Activated CD4-positive, alpha-beta T cell treated with anti-CD3 and anti-CD28 coated beads, Interleukin-2, Interleukin-6, amounts not matched to agents 100 ng/mL and 50 ng/mL, durations not matched to agents 16 hours and 8 hours (primary cell): ENCODE data around the gene ADAMTS19.
"Not testable (repeated sequence)": the region's sequence is repeated elsewhere in the genome, so short reads cannot be mapped to it uniquely, and the experiment has no call there.

Source experiments
- DNase-seq: peaks from one replicate; pipeline ENCODE4 v3.0.0-alpha.2; 2020

The ADAMTS19 gene, protein sequence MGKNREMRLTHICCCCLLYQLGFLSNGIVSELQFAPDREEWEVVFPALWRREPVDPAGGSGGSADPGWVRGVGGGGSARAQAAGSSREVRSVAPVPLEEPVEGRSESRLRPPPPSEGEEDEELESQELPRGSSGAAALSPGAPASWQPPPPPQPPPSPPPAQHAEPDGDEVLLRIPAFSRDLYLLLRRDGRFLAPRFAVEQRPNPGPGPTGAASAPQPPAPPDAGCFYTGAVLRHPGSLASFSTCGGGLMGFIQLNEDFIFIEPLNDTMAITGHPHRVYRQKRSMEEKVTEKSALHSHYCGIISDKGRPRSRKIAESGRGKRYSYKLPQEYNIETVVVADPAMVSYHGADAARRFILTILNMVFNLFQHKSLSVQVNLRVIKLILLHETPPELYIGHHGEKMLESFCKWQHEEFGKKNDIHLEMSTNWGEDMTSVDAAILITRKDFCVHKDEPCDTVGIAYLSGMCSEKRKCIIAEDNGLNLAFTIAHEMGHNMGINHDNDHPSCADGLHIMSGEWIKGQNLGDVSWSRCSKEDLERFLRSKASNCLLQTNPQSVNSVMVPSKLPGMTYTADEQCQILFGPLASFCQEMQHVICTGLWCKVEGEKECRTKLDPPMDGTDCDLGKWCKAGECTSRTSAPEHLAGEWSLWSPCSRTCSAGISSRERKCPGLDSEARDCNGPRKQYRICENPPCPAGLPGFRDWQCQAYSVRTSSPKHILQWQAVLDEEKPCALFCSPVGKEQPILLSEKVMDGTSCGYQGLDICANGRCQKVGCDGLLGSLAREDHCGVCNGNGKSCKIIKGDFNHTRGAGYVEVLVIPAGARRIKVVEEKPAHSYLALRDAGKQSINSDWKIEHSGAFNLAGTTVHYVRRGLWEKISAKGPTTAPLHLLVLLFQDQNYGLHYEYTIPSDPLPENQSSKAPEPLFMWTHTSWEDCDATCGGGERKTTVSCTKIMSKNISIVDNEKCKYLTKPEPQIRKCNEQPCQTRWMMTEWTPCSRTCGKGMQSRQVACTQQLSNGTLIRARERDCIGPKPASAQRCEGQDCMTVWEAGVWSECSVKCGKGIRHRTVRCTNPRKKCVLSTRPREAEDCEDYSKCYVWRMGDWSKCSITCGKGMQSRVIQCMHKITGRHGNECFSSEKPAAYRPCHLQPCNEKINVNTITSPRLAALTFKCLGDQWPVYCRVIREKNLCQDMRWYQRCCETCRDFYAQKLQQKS

DNA sequence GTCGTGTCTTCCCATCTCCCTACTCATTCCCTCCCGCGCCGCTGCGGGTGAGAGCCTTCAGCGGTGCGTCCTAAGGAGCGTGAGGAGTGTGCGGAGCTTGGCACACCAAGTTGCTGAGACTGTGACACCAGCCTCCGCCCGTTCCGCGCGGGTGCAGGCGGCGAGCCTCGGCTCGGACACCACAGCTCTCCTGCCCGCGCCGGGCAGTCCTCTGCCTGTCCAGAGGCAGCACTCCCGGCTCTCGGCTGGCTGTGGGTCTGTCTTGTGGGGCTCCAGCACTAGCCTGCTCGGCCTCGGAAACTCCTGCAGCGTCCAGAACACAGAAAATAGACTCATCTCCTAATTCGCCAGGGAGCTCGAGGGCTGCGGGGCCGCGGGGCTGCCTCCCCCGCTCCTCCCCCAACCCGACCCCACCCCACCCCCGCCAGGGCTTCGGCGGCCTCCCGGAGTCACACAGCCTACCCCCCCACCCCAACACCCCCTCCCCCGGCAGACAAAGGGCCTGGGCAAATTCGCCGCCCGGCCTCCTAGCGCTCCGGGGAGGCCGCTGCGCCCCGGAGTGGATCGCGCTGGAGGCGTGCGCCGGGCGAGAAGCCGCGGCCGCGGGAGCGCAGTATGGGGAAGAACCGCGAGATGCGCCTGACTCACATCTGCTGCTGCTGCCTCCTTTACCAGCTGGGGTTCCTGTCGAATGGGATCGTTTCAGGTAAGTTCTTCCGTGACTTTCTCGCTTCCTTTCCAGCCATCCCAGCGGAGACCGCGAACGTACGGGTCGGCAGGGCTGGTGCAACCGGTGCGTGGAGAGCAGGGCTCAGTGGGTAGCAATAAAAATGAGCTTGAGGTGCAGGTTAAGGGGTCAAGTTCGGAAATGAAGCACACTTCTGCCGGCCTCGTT is at the start of gene ADAMTS19:
Gene ADAMTS19 (plus strand): TSS at position 522 of the 895 bp plus-strand sequence. CDS start 94 bp downstream, at position 616.
- peak; percentile 24 for DNase-seq

DNA sequence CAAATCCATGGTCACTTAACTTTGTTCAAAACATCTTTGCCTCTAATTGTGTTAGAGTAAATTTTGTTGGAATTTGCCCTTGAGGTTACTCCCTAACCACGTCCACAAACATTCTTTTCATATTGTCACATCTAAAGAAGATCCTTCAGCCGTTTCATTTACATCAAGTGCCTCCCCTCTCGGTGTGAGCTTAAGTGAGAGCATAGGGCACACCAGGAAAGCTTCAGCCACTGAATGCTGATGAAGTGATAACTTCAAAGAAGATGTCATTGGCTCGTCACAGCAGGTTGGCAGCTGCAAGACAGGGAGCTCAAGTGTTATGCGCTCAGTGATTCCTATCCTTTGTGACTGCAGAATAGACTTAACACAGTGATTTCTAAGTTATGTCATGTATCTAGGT is 49.6 kb upstream of the ADAMTS19 start:
- no peak for DNase-seq

DNA sequence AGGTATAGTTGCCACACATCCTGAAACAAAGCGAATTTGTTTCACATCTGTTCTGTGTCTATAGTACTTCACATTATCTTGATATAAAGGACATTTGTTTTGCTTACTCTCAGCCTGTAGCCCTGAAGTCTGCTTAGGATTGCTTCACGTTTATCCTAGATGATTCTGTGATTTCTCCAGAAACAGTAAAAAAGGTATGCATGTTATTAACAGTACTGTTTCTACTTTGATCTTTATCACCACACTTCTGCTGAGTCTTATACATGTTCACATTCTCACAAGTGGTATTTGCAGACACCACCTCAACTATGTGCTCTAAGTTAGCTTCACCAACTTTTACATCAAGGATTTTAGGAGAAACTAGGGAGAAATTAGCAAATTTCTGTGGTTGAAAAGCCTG is 47.4 kb upstream of the ADAMTS19 start:
- no peak for DNase-seq

DNA sequence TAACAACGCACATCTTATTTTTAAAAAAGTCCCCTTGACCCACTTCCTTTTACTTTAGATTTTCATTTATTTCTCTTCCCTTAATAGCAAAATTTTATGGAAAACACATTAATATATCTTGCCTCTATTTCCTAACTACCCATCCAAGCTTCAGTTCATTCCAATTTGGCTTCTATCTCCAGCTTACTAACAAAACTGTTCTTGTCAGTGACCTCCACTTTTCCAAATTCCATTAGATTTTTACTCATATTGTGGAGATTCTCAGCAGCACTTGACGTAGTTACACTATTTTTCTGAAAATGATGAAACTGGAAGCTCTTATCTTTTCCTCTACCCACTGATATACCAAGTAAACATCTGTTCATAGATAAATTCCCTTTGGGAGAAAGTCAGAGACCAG is 46.5 kb upstream of the ADAMTS19 start:
- DNase-seq = no peak

DNA sequence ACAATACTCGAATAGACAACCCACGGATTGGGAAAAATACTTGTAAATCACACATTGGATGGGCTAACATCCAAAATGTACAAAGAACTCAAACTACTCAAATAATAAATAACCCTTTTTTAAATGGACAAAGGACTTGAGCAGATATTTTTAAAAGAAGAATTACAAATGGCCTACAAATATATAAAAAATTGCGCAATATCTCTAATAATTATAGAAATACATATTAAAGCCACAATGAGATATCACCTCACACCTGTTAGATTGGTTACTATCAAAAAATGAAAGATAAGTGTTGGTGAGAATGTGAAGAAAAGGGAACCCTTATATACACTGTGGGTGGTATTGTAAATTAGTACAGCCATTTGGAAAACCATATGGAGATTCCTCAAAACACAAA is 40.8 kb upstream of the ADAMTS19 start:
- DNase-seq = no peak

DNA sequence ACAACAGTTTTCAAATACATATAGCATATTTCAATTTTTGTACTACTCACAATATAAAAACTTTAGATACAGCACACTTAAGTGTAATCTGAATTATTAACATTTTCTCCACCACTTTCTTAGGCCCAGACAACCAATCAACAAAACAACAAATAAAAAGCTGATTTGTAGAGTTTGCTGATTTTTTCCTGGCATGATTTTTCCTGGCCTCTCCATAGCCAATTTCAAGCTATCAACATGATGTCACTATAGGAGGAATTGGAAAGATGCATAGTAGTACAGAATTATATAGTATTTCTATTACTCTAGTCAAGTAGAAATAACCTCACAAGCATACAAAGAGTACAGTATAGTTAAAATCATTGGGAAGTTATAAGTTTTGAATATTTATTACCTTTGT is 35.1 kb upstream of the ADAMTS19 start:
- DNase-seq = no peak

DNA sequence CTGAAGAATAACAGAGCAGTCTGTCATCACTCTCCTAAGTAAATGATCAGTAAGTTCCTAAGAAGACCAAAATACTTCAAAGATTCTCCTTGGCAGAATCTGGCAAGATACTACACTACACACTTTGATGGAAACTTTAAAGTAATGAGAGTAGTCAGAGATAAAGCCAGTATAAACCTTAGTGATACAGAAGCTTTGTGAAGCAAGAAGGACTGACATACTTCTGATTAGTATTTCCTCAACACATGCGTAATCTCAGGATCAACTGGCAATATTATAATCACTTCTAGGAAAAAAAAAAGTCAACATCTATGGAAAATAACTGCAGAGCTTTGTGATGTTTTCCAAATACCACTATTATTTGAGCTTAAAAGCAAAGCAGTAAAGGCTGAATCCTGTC is 34.0 kb upstream of the ADAMTS19 start:
- DNase-seq = no peak

DNA sequence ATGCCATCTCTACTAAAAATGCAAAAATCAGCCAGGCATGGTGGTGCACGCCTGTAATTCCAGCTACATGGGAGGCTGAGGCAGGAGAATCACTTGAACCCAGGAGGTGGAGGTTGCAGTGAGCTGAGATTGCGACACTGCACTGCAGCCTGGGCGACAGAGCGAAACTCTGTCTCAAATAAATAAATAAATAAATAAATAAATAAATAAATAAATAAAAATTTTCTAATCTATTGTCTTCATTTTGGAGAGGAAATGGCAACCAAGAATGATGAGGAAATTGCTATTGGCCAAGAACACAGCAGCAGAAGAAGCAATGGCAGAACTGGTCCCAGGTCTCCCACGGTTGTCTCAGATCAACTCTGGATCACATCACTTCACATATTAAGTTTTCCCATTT is 31.5 kb upstream of the ADAMTS19 start:
- DNase-seq = not testable (repeated sequence)

DNA sequence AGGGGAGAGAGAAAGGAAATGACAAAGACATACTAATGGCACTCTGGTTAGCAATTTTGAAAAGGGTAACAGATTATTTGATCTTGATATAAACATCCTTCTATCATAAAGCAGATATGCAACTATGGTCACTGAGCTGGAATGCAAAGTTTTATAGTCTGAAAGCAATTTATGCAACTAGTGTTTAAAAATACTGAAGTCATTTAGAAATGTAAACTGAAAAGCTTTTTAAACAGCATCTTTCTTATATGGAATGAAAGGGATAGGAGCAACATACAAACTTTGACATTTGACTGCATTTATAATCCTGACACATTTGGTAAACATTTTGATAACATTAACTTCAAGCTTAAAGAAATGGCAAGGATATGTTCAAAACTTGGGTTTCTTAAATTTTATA is 28.7 kb upstream of the ADAMTS19 start:
- no peak for DNase-seq

DNA sequence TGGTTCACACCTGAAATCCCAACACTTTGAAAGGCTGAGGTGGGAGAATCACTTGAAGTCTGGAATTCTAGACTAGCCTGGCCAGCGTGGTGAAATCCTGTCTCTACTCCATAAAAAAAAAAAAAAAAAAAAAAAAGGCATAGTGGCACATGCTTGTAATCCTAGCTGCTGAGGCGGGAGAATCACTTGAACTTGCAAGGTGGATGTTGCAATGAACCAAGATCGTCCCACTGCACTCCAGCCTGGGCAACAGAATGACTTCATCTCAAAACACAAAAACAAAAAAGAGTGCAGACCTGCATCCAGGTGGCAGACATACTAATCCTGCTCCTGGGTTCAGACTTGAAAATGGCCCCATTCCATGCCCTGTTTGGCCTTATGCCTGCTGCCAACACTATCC is 21.8 kb upstream of the ADAMTS19 start:
- DNase-seq = no peak

DNA sequence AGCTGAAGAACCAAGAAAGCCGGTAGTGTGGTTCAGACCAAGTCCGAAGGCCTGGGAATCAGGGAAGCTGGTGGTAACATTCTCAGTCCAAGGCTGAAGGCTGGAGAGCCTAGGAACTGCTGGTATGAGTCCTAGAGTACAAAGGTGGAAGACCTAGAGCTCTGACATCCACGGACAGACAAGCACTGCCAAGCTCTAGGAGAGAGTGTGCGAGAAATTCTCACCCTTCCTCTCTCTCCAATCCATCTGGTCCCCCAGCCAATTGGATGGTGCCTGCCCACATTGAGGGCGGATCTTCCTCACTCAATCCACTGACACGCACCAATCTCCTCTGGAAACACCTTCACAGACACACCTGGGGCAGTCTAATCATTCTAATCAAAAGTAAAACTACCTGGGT is 19.7 kb upstream of the ADAMTS19 start:
- no peak for DNase-seq

DNA sequence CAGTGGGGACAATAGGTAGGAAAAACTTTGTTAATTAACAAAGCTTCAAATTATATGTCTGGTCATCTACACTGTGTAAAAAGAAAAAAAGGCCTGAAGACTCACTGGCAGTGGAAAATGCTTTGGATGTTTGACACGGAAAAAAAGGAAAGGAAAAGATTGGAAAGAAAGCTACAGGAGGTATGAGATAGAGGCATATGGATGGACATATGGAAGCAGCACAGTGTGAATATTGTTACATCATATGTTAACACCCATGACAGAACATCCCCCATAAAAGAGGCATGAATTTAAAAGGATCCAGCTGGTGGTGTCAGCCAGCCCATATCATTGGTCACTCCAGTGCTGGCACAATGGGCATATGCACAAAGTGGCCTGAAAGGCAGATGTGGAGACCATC is 19.0 kb upstream of the ADAMTS19 start:
- DNase-seq = no peak

DNA sequence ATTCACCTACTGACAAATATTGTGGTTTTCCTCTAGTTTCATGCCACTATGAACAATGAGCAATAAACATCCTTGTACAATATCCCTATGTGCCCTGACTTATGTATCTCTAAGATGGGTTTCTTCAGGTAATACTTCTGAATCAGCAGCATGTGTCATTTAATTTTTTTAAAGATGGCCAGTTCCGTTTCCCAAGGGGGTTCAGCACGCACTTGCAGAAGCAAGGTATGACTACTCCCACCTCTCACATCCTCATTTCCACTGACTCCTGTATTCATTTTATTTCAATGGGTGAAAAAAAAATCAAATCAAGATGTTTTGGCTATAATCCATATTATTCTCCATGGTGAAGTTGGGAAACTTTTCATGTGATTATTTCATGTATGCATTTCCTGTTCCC is 14.7 kb upstream of the ADAMTS19 start:
- DNase-seq = no peak

DNA sequence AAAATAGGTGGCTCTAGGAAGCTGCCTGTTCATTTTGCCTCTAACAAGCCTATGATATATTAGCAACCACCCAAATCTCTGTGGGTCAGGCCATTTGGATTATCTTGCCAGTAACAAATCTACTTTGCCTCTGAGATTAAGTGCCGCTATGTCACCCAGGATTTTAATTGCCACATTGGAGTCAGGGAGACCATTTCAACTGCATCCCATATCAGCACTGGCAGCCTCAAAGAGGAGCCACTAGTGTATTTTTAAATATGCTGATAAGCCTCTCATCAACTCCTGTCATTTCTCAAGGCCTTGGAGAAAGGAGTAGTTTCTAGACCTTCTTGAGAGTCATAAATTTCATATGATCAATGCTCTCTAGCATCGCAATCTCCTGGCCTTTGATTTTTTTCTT is 12.1 kb upstream of the ADAMTS19 start:
- no peak for DNase-seq

DNA sequence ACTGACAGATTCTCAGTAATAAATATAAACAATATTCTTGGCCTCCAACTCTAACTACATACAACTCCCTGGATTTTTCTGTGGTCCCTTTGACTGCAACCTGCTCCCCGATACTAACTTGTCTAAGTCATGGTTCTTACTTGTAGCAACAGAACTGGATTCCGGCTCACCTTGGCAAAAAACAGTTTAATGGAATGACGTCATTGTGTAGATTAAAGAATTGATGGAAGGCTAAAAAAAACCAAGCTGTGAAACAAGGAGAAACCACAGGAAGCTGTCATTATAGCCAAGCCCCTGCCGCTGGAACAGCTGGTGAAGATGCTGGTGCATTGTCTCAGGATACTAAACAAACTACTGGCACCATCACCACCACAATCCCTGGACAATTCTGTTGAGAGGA is 11.4 kb upstream of the ADAMTS19 start:
- no peak for DNase-seq

DNA sequence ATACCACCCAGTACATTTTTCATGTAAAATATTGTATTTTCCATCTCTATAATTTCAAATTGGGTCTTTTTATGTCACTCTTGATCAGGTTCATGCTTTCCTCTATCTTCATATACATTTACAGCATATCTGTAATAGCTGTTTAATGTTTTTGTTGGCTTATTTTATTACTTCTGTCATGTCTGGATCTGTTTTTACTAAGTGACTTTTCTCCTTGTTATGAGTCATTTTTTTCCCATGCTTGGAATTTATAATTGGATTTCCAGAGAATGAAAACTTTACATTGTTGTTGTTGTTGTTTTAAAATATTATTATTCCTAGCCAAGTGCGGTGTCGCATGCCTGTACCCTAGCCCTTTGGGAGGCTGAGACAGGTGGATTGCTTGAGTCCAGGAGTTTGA is 5.6 kb upstream of the ADAMTS19 start:
- no peak for DNase-seq

DNA sequence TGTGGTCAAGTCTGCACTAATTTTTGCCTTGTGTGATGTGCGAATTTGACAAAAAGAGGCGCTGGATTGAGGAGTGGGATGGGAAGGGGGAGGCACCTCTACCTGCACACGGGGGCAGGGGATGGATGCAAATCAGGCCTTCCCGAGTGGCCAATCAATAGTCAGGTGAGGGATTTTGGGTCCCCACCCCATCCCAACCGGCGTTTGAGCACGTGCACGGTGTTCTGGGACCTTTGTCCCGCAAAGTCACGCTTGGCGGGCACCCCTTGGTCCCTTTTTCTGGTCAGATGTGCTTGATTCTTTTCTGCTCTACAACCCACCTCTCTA is 685 bp upstream of the ADAMTS19 start:
- DNase-seq = no peak

DNA sequence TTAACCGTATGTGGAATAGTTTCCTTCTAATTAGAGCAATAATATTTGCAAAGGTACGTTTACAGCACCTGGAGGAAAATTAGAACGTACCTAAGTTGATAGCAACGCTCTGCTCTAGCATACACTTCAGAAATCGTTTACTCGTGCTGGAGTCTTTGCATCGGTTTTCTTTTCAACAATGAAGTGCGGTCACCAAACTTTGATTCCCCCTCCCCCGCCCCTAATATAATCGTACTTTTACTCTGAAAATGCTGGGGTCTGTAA is 506 bp downstream of the ADAMTS19 start:
- no peak for DNase-seq

DNA sequence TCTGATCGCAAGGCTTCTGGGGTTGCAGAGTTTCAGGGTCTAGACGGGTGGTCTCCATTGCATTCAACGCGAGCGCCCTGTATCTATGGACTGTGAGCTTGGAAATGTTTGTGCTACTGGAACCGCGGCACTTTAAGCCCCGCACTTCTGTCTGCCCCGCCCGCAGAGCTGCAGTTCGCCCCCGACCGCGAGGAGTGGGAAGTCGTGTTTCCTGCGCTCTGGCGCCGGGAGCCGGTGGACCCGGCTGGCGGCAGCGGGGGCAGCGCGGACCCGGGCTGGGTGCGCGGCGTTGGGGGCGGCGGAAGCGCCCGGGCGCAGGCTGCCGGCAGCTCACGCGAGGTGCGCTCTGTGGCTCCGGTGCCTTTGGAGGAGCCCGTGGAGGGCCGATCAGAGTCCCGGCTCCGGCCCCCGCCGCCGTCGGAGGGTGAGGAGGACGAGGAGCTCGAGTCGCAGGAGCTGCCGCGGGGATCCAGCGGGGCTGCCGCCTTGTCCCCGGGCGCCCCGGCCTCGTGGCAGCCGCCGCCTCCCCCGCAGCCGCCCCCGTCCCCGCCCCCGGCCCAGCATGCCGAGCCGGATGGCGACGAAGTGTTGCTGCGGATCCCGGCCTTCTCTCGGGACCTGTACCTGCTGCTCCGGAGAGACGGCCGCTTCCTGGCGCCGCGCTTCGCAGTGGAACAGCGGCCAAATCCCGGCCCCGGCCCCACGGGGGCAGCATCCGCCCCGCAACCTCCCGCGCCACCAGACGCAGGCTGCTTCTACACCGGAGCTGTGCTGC is 1.0 kb downstream of the ADAMTS19 start:
- DNase-seq = peak; percentile 41

DNA sequence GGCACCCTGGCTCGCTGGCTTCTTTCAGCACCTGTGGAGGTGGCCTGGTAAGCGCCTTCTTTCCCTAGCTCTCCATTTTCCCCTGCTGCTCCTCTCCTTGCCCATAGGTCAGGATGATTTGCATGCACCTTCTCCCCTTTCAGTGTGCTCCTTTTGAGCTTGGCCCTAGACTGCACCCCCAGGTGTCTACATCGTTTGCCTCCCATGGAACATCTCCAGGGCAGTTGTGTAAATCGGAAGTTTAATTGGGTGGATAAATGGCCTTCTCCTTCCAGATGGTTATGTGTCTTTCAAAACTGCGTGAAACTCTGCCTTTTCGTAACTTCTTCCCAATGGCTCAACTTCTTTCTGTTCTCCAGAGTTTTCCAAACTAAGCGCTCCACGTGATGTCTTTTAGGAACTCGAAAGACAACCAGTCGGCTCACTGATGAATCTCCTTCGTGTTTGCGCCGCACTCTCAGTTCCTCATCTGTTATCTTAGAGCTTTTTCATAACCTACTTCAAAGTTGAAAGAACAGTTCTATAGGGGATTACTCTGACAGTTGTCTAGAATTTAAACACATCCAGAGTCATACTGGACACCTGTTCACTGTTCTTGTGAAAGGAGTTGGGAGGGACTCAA is 1.7 kb downstream of the ADAMTS19 start:
- DNase-seq = no peak

DNA sequence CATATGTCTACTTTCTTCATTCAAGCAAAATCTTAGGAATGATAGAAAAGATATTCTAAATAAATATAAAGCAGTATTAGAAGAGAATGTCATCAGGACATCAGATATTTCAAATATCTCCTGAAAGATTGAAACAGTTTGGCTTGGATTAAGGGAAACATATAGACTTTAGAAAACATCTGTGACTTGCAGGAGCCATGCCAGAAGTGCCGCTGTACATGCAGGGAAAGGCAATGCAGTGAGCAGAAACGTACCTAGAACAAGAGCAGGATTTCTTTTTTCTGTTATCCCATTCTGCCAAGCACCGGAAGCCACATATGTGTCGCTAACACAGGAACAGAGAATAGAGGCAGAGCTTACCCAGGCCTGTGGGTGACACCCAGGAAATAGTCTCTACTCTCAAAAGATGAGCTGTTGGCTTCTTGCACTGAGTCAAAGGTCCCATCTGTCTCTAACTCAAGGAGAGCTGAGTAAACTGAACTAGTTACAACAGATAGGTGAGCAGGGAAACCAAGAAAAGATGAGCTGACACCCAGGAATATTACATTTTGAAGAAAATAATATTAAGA is 5.8 kb downstream of the ADAMTS19 start:
- no peak for DNase-seq
